ENCODE measurements around the gene TRIM2.

The TRIM2 gene

GRCh38 chr4:153227469-153228075 is 23.3 kb downstream of the TRIM2 start:
- H3K4me3 ChIP-seq (replicated peaks; ENCODE audit: low read depth, low read length), result no peak overlapping the region
- TF ChIP-seq CTCF (IDR thresholded peaks at IDR 0.05; ENCODE audit: low read length, missing control alignments), result no peak
- no peak for DNase-seq (ENCODE audit: low read depth)

- no peak for TF ChIP-seq CTCF (IDR thresholded peaks at IDR 0.05; ENCODE audit: low read length, missing control alignments)
- H3K4me3 ChIP-seq (replicated peaks; ENCODE audit: low read depth, low read length), result no peak overlapping the region
- peak; percentile 46 for DNase-seq (ENCODE audit: low read depth)
Measured at GRCh38 chr4:153228512-153229140, 24.4 kb downstream of the TRIM2 start.

GRCh38 chr4:153229545-153229944 is 25.3 kb downstream of the TRIM2 start:
- TF ChIP-seq CTCF (IDR thresholded peaks at IDR 0.05; ENCODE audit: low read length, missing control alignments), result no peak
- no peak overlapping the region for H3K4me3 ChIP-seq (replicated peaks; ENCODE audit: low read depth, low read length)

GRCh38 chr4:153232768-153233167 is 28.5 kb downstream of the TRIM2 start:
- TF ChIP-seq CTCF (IDR thresholded peaks at IDR 0.05; ENCODE audit: low read length, missing control alignments), result peak; percentile 19
- no peak overlapping the region for H3K4me3 ChIP-seq (replicated peaks; ENCODE audit: low read depth, low read length)
- no peak for DNase-seq (ENCODE audit: low read depth)

More at GRCh38 chr4:153229545-153229944, 25.3 kb downstream of the TRIM2 start:
- no peak for DNase-seq (ENCODE audit: low read depth)

GRCh38 chr4:153233761-153234371 is 29.6 kb downstream of the TRIM2 start:
- H3K4me3 ChIP-seq (replicated peaks; ENCODE audit: low read depth, low read length), result no peak overlapping the region
- TF ChIP-seq CTCF (IDR thresholded peaks at IDR 0.05; ENCODE audit: low read length, missing control alignments), result no peak
- peak; percentile 88 for DNase-seq (ENCODE audit: low read depth)

GRCh38 chr4:153234885-153235284 is 30.6 kb downstream of the TRIM2 start:
- no peak overlapping the region for H3K4me3 ChIP-seq (replicated peaks; ENCODE audit: low read depth, low read length)
- TF ChIP-seq CTCF (IDR thresholded peaks at IDR 0.05; ENCODE audit: low read length, missing control alignments), result no peak
- peak; percentile 56 for DNase-seq (ENCODE audit: low read depth)
